Osteocyte (in vitro differentiated cells): ENCODE data around the gene AMBRA1. TPM values are rescaled to one million over a fixed set of nuclear protein-coding genes. Genes with fewer than 3 reads are reported as not detected.

ENCODE experiments used
- DNase-seq: peaks from one replicate; pipeline ENCODE4 v3.0.0; 2021; ENCODE audit warnings: mixed read lengths; ENCODE audit not compliant: unreplicated experiment; ENCODE audit errors: extremely low spot score
- H3K27ac Mint-ChIP-seq: one replicate; pipeline ENCODE4 v1.8.0; 2021; ENCODE audit warnings: mild to moderate bottlenecking, mixed read lengths; ENCODE audit not compliant: unreplicated experiment
- H3K27me3 Mint-ChIP-seq: one replicate; pipeline ENCODE4 v1.8.0; 2021; ENCODE audit warnings: mixed read lengths; ENCODE audit not compliant: unreplicated experiment
- H3K36me3 Mint-ChIP-seq: one replicate; pipeline ENCODE4 v1.8.0; 2021; ENCODE audit warnings: mixed read lengths; ENCODE audit not compliant: unreplicated experiment
- H3K4me1 Mint-ChIP-seq: one replicate; pipeline ENCODE4 v1.8.0; 2021; ENCODE audit warnings: mixed read lengths; ENCODE audit not compliant: unreplicated experiment
- H3K4me3 Mint-ChIP-seq: one replicate; pipeline ENCODE4 v1.8.0; 2021; ENCODE audit warnings: mild to moderate bottlenecking, moderate library complexity, mixed read lengths; ENCODE audit not compliant: unreplicated experiment
- H3K9me3 Mint-ChIP-seq: one replicate; pipeline ENCODE4 v1.8.0; 2021; ENCODE audit warnings: mixed read lengths; ENCODE audit not compliant: unreplicated experiment
- total RNA-seq: library from RNA; stranded (reverse); gene quantifications from 2 replicates; pipeline ENCODE4 v1.2.1, GENCODE V29; 2021
- TF ChIP-seq, protein P1 (sequence below): fragments of 200-600 bp; sonication (generic); IDR thresholded peaks from 2 replicates; pipeline ENCODE4 v1.5.0; 2021; ENCODE audit warnings: antibody characterized with exemption, mild to moderate bottlenecking, moderate library complexity

Gene AMBRA1
- total RNA-seq, 1 donor from 2014 or later: 32.1 TPM

DNA sequence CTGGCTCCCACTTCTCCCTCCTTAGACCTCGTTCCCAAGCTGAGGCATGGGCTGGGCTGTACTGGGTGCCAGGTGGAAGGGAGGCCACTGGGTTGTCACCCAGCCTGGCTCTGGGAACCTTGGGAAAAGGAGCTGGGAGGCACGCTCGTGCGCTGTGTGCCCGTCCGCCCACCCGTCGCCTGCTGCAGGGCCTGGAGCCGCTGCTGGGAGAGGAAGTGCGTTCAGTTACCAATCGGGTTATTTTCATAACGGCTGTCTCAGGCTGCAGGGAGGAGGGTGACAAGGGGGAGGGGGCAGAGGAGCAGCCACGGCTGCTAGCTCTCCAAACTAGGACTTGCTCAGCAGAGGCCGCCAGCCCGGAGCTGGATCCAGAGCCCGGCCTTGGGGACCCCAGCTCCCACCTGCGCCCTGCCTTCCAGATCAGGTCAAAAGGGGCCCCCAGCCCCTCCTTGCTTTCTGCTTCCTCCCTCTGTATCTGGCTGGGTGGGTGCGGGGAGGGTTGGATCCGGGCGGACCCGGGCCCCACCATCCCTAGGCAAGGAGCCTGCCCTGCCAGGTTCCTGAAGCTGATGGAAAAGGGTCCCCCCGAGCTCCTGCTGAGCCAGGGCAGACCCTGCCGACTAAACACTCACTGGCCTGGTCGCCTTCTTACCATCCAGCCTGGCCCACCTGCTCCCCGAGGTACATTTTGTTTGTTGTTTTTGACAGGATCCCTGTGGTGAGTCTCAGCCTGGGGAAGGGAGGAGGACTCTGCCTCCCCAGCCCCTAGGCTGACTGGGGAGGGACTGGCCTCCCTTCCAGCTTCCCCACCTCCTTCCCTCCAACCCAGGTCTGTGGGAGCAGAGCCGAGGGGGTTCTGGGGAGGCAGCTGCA is 232.3 kb downstream of the AMBRA1 start:
- Mint-ChIP-seq H3K27me3 (no peaks in the 10 kb centered on the region), H3K4me1 (peaks cover 45% of the 10 kb centered on the region), H3K9me3 (no peaks in the 10 kb centered on the region), H3K36me3 (peaks cover 3% of the 10 kb centered on the region), H3K4me3 (peak overlapping the region; percentile 70), H3K27ac (peak overlapping the region; percentile 97)
- DNase-seq: no peak
- TF ChIP-seq, protein P1, sequence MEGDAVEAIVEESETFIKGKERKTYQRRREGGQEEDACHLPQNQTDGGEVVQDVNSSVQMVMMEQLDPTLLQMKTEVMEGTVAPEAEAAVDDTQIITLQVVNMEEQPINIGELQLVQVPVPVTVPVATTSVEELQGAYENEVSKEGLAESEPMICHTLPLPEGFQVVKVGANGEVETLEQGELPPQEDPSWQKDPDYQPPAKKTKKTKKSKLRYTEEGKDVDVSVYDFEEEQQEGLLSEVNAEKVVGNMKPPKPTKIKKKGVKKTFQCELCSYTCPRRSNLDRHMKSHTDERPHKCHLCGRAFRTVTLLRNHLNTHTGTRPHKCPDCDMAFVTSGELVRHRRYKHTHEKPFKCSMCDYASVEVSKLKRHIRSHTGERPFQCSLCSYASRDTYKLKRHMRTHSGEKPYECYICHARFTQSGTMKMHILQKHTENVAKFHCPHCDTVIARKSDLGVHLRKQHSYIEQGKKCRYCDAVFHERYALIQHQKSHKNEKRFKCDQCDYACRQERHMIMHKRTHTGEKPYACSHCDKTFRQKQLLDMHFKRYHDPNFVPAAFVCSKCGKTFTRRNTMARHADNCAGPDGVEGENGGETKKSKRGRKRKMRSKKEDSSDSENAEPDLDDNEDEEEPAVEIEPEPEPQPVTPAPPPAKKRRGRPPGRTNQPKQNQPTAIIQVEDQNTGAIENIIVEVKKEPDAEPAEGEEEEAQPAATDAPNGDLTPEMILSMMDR: no peak

DNA sequence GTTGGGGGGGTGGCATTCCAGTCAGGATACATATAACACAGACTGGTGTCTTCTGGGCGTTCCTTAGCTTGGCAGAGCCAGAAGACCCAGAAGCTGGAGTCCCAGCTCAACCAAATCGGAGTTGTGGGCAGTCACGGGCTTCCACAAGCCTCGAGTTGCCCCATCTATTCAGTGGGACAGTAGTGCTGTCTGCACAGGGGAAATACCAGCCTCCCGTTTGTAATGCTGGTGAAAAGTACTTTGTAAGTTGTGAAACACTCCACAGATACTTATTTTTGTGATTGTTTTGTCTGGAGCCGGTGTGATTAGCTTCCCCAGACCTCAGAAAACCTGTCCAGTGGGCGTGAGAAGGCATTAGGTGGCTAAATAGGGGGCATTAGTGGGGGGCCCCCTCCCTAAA is 232.9 kb downstream of the AMBRA1 start:
- Mint-ChIP-seq H3K27ac (peak overlapping the region; percentile 97), H3K4me3 (peak overlapping the region; percentile 70), H3K27me3 (no peaks in the 10 kb centered on the region), H3K36me3 (peaks cover 7% of the 10 kb centered on the region), H3K9me3 (no peaks in the 10 kb centered on the region), H3K4me1 (peaks cover 45% of the 10 kb centered on the region)
- DNase-seq: no peak
- TF ChIP-seq, protein P1: no peak

DNA sequence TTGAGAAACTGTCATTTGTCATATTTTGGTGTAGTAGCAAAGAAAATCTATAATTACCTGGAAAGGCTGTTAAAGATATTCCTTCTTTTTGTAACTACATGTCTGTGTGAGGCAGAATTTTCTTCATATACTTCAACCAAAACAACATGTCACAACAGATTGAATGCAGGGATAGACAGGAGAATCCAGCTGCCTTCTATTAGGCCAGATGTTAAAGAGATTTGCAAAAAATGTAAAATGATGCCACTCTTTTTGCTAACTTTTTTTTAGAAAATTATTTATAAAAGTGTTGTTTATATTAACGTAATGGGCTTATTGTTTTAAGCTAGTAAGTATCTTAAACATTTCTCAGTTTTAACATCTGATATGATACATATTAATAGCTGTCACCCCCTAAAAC is 233.9 kb downstream of the AMBRA1 start:
- no peaks in the 10 kb centered on the region for H3K9me3 Mint-ChIP-seq
- no peak overlapping the region for H3K4me3 Mint-ChIP-seq
- peaks cover 7% of the 10 kb centered on the region for H3K36me3 Mint-ChIP-seq
- DNase-seq: no peak
- TF ChIP-seq, protein P1: no peak
- peak overlapping the region; percentile 97 for H3K27ac Mint-ChIP-seq
- no peaks in the 10 kb centered on the region for H3K27me3 Mint-ChIP-seq
- peaks cover 39% of the 10 kb centered on the region for H3K4me1 Mint-ChIP-seq

DNA sequence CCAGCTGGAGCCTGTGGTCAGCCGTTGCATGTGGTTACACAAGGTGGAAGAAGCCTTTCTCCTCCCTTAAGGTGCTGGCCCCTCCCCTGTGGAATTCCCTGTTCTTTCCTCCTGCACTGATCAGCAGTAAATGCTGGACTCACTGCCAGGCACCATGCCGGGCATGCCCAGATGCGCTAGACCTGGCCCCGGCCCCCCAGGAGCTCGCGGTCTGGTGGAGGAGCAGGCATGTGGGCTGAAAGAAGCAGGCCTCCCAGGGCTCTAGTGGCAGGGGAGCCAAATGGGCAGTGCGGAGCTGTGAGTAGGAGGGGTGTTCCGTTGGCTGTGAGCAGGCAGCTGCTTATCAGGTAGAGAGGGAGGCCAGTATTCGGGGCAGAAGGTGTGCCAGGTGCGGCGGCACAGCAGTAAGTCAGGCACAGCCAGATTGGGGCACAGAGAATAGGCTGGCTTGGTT is 236.3 kb downstream of the AMBRA1 start:
- TF ChIP-seq, protein P1: no peak
- H3K9me3 Mint-ChIP-seq: no peaks in the 10 kb centered on the region
- no peaks in the 10 kb centered on the region for H3K27me3 Mint-ChIP-seq
- peaks cover 26% of the 10 kb centered on the region for H3K4me1 Mint-ChIP-seq
- H3K27ac Mint-ChIP-seq: no peak overlapping the region
- DNase-seq: no peak
- no peak overlapping the region for H3K4me3 Mint-ChIP-seq
- peaks cover 7% of the 10 kb centered on the region for H3K36me3 Mint-ChIP-seq

DNA sequence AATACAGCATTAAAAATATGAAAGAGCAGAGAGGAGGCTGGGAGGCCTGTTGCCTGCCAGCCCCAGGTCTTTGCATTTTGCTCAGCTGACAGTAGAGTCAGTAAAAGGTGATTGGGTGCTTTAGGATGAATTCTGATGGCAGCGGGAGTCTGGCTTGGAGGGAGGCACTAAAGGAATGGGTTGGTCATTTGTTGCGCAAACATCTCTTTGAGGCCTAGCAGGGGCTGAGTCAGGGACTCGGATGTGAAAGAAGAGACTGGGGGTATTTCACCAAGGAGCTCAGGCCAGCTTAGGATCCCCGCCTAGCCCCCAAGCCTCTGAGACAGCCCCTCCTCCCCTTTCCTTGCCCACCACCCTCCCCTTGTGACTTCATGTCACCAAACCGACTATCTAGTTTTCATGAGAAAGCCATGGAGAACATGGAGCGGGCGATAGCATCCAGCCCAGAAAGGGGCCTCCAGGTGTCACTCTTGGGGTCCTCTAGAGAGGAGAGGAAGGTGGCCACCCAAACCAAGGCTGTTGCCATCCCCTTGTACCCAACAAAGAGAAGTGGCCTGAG is 236.8 kb downstream of the AMBRA1 start:
- H3K27me3 Mint-ChIP-seq: no peaks in the 10 kb centered on the region
- TF ChIP-seq, protein P1: no peak
- peaks cover 23% of the 10 kb centered on the region for H3K4me1 Mint-ChIP-seq
- H3K4me3 Mint-ChIP-seq: no peak overlapping the region
- H3K9me3 Mint-ChIP-seq: no peaks in the 10 kb centered on the region
- DNase-seq: no peak
- H3K36me3 Mint-ChIP-seq: peaks cover 7% of the 10 kb centered on the region
- no peak overlapping the region for H3K27ac Mint-ChIP-seq
